ENCODE measurements around the gene ELP1. TPM values are rescaled to one million over a fixed set of nuclear protein-coding genes. Genes with fewer than 3 reads are reported as not detected.
A peak's percentile ranks its signal among the peaks of the same experiment; 100 is the strongest.

Gene ELP1
- total RNA-seq, 1 donor from 2014 or later = 46.6 TPM

DNA sequence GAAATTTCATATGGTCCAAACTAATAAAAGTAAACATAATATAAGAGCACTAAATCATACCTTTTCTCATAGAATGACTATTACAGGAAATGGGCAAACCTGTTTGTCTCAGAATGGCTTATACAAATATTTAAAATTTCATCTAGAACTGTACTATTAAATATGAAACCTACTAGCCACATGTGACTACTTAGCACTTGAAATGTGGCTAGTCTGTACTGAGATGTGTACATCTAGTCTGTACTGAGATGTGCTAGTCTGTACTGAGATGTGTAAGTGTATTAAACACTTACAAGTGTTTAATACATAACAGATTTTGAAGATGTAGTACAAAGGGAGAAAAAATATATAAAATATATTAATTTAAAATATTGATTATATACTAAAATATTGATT lies 22.7 kb upstream of the ELP1 start:
- Mint-ChIP-seq H3K27me3 (no peaks in the 10 kb centered on the region), H3K27ac (no peak overlapping the region), H3K36me3 (ENCODE audit: insufficient read depth) (peaks cover 3% of the 10 kb centered on the region), H3K4me1 (ENCODE audit: low read depth) (peaks cover 2% of the 10 kb centered on the region), H3K9me3 (ENCODE audit: low read depth) (no peaks in the 10 kb centered on the region), H3K4me3 (ENCODE audit: low read depth) (no peak overlapping the region)
- TF ChIP-seq, protein P1, sequence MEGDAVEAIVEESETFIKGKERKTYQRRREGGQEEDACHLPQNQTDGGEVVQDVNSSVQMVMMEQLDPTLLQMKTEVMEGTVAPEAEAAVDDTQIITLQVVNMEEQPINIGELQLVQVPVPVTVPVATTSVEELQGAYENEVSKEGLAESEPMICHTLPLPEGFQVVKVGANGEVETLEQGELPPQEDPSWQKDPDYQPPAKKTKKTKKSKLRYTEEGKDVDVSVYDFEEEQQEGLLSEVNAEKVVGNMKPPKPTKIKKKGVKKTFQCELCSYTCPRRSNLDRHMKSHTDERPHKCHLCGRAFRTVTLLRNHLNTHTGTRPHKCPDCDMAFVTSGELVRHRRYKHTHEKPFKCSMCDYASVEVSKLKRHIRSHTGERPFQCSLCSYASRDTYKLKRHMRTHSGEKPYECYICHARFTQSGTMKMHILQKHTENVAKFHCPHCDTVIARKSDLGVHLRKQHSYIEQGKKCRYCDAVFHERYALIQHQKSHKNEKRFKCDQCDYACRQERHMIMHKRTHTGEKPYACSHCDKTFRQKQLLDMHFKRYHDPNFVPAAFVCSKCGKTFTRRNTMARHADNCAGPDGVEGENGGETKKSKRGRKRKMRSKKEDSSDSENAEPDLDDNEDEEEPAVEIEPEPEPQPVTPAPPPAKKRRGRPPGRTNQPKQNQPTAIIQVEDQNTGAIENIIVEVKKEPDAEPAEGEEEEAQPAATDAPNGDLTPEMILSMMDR (IDR thresholded peaks at IDR 0.05; ENCODE audit: unreplicated experiment) = no peak
- no peak for DNase-seq (ENCODE audit: low spot score, unreplicated experiment)

DNA sequence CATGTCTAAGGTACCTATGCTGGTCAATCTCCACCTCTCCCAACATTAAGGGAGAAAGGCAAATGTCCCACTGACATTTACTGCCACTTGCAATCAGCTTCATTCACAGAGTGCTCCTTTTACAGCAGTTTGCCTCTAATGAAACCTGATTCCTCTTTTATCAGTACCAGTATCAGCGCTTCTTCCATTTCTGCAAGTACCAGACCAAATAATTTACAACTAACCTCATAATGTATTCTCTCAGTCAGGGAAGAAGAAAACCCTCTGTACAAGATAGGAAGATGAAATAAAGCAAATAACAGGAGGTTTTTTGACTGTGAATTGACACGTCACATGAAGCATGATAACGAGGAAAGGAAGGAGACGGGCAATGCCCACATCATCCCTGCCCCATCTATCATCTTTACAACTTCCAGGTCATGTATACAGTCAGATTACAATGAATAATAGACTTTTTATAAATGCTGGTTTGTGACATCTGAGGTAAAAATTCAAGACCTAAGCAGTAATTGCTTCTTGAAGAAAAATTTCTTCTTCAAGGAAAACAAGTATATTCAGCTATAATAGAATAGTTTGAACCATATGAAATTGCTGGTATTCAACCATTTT lies 22.2 kb upstream of the ELP1 start:
- peaks cover 5% of the 10 kb centered on the region for H3K36me3 Mint-ChIP-seq (ENCODE audit: insufficient read depth)
- no peaks in the 10 kb centered on the region for H3K27me3 Mint-ChIP-seq
- no peak for DNase-seq (ENCODE audit: low spot score, unreplicated experiment)
- H3K9me3 Mint-ChIP-seq (ENCODE audit: low read depth) = no peaks in the 10 kb centered on the region
- TF ChIP-seq, protein P1 (IDR thresholded peaks at IDR 0.05; ENCODE audit: unreplicated experiment) = no peak
- no peak overlapping the region for H3K27ac Mint-ChIP-seq
- H3K4me3 Mint-ChIP-seq (ENCODE audit: low read depth) = no peak overlapping the region
- peaks cover 2% of the 10 kb centered on the region for H3K4me1 Mint-ChIP-seq (ENCODE audit: low read depth)

DNA sequence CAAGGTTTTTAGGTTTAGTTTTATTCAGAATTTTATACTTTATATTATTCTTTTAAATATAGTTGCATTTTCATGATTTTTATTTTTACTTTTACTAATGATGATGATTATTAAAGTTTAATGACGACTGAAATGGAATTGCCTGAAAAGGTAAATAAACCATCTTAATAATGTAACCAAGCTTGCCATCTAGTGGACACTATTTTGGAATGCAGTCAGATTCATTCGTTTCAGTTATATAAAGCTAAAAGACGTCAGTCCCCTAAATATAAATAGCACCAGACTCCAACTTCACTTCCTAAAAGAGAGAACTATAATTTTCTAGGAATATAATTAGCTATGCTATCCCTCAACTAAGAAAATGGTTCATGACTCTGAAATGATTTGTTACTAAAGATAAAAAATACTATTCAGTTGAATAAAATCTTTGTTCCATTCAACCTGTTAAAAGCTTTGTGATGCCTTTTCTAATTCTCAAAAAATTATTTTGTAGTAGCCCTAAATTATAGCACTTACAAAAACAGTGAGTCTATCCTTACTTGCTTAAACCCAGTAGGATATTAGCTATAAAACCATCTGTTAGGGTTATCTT lies 20.2 kb upstream of the ELP1 start:
- H3K4me3 Mint-ChIP-seq (ENCODE audit: low read depth) = no peak overlapping the region
- peaks cover 5% of the 10 kb centered on the region for H3K36me3 Mint-ChIP-seq (ENCODE audit: insufficient read depth)
- no peaks in the 10 kb centered on the region for H3K9me3 Mint-ChIP-seq (ENCODE audit: low read depth)
- no peaks in the 10 kb centered on the region for H3K27me3 Mint-ChIP-seq
- DNase-seq (ENCODE audit: low spot score, unreplicated experiment) = no peak
- H3K27ac Mint-ChIP-seq = no peak overlapping the region
- H3K4me1 Mint-ChIP-seq (ENCODE audit: low read depth) = peaks cover 2% of the 10 kb centered on the region
- TF ChIP-seq, protein P1 (IDR thresholded peaks at IDR 0.05; ENCODE audit: unreplicated experiment) = peak; percentile 76

DNA sequence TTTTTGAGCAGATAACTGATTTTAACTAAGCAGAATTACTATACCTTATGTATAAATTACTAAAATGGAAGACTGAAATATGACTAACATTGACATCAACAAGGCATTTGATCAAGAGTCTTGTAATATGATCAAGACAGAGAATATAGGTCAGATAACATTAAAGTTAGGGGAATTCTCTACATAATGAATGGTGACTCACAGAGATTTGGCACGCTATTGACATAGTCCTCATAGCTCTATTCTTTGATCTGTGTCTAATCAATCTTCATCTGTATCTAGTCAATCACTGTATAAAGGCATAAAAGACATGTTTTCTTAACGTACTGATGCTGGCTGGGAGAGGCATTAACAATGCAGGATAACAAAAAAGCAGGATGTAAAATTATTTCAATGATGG lies 17.7 kb upstream of the ELP1 start:
- TF ChIP-seq, protein P1 (IDR thresholded peaks at IDR 0.05; ENCODE audit: unreplicated experiment) = no peak
- Mint-ChIP-seq H3K36me3 (ENCODE audit: insufficient read depth) (peaks cover 7% of the 10 kb centered on the region), H3K4me1 (ENCODE audit: low read depth) (peaks cover 2% of the 10 kb centered on the region), H3K27me3 (no peaks in the 10 kb centered on the region), H3K9me3 (ENCODE audit: low read depth) (no peaks in the 10 kb centered on the region), H3K27ac (no peak overlapping the region), H3K4me3 (ENCODE audit: low read depth) (no peak overlapping the region)
- no peak for DNase-seq (ENCODE audit: low spot score, unreplicated experiment)

DNA sequence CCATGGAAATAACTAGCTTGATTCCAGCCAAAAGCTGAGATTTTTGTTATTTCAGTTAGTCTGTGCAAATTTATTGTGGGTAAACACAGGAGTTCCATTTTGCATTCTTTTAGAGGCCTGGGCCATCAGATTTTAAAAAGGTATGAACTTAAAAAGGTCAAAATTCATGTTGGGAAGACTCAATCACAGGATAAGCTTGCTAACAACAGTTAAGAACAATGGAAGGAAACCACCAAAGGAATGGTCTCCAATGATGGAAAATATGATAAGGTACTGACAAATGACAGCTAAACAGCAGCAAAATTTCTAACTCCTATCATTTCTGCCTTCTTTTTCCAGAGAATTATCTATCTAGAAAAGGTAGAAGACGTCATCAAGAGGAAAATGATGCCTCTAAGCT lies 16.2 kb upstream of the ELP1 start:
- Mint-ChIP-seq H3K4me3 (ENCODE audit: low read depth) (no peak overlapping the region), H3K27me3 (no peaks in the 10 kb centered on the region), H3K27ac (no peak overlapping the region), H3K9me3 (ENCODE audit: low read depth) (no peaks in the 10 kb centered on the region), H3K4me1 (ENCODE audit: low read depth) (no peaks in the 10 kb centered on the region), H3K36me3 (ENCODE audit: insufficient read depth) (peaks cover 13% of the 10 kb centered on the region)
- TF ChIP-seq, protein P1 (IDR thresholded peaks at IDR 0.05; ENCODE audit: unreplicated experiment) = no peak
- no peak for DNase-seq (ENCODE audit: low spot score, unreplicated experiment)

Measured in progenitor cell of endocrine pancreas (in vitro differentiated cells).